Fibroblast of the aortic adventitia (primary cell): Measurements from ENCODE around the gene ESR1. TPM values are rescaled to one million over a fixed set of nuclear protein-coding genes. Genes with fewer than 3 reads are reported as not detected.

Experiments
- DNase-seq: peaks from one replicate; pipeline ENCODE4 v3.0.0-alpha.2; 2010; ENCODE audit warnings: low read depth
- H3K4me3 ChIP-seq: 2 replicates; pipeline ENCODE4 v1.5.1; 2011; ENCODE audit warnings: low read depth, mild to moderate bottlenecking, control low read depth, low read length, moderate library complexity
- total RNA-seq: library from RNA; depleted of rRNA; stranded (reverse); fragments of >200 nt; gene quantifications from 2 replicates; pipeline ENCODE4 v1.2.3, GENCODE V29; 2012; ENCODE audit warnings: low replicate concordance
- TF ChIP-seq, protein P1 (sequence below): IDR thresholded peaks from 2 replicates; pipeline ENCODE4 v1.5.1; 2011; ENCODE audit warnings: mild to moderate bottlenecking, low read length, control low read depth, inconsistent platforms; ENCODE audit not compliant: insufficient read depth

Gene ESR1
- total RNA-seq, 1 donor = 2.7 TPM

DNA sequence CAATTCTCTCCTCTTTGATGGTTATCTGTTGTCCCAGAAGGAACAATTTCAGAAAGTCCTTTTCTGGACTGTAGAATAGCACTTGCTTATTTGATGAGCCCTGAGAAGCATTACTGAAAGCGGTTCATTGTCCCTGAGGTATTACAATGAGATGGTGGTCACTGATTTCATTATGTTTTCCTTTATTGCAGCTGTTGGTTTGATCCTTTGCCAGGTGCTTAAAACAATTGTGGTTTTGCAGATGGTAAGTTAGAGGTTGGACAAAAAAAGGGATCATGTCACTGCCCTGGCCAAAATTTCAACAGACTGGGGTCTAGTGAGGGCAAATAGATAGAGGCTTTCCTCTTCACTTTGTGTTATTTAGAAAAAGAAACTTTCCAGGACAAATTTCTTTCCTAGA lies 61.9 kb downstream of the ESR1 start:
- TF ChIP-seq, protein P1, sequence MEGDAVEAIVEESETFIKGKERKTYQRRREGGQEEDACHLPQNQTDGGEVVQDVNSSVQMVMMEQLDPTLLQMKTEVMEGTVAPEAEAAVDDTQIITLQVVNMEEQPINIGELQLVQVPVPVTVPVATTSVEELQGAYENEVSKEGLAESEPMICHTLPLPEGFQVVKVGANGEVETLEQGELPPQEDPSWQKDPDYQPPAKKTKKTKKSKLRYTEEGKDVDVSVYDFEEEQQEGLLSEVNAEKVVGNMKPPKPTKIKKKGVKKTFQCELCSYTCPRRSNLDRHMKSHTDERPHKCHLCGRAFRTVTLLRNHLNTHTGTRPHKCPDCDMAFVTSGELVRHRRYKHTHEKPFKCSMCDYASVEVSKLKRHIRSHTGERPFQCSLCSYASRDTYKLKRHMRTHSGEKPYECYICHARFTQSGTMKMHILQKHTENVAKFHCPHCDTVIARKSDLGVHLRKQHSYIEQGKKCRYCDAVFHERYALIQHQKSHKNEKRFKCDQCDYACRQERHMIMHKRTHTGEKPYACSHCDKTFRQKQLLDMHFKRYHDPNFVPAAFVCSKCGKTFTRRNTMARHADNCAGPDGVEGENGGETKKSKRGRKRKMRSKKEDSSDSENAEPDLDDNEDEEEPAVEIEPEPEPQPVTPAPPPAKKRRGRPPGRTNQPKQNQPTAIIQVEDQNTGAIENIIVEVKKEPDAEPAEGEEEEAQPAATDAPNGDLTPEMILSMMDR = no peak
- DNase-seq = peak; percentile 81
- H3K4me3 ChIP-seq = no peak overlapping the region

DNA sequence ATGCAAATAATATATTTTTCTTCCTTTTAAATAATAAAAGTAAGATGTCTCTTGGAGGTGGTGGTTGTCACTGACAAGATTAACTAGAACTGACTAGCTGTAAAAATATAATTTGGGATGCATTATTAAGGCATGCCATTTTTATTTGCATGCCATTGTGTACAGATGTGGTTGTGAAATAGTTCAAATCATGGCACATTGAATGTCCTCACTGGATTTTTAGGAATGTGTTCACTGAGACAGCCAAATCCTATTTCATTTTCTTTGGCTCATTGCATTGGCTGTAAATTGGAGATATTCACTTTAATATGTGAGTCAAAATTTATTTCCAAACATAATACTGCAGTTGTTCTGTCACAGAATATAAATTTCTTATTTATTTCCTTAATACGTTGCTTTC lies 62.3 kb downstream of the ESR1 start:
- no peak overlapping the region for H3K4me3 ChIP-seq
- TF ChIP-seq, protein P1 = no peak
- peak; percentile 83 for DNase-seq

DNA sequence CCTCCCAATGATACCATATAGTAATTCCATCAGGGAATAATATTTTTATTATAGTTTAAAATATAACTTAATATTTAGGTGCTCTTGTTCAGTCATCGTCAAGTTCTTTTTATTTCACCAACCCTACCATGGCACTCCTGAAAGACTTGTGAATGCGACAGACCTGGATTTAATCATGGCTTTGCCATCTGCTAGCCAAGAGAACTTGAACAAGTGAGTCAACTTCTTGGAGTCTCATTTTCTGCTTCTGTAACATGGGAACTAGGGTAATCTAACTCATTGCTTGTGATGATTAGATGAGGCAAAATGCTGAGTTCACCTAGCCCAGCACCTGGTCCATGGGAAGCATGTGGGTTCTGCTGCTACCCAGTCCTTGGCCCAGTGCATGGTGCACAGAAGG lies 62.9 kb downstream of the ESR1 start:
- peak; percentile 8 for DNase-seq

DNA sequence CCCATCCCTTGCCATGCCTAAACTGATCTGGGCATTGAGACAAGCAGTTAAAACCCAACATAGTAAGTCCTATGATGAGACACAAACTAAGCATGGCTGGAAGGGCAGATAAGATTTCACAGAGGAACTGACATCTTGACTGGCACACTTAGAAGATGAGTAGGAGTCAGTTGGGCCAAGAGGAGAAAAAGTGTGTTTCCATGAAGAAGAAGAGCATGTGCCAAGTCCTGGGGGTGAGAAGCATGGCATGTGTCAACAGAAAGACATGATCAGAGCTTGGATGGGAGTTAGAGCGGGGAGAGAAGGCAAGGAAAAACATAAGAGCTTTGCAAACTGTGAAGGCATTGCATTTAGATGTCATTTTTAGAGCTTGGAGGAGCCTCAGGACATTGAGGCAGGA lies 68.0 kb downstream of the ESR1 start:
- H3K4me3 ChIP-seq = no peak overlapping the region
- DNase-seq = no peak
- TF ChIP-seq, protein P1 = no peak

More for the DNA sequence above, 62.9 kb downstream of the ESR1 start:
- TF ChIP-seq, protein P1 = no peak
- H3K4me3 ChIP-seq = no peak overlapping the region

DNA sequence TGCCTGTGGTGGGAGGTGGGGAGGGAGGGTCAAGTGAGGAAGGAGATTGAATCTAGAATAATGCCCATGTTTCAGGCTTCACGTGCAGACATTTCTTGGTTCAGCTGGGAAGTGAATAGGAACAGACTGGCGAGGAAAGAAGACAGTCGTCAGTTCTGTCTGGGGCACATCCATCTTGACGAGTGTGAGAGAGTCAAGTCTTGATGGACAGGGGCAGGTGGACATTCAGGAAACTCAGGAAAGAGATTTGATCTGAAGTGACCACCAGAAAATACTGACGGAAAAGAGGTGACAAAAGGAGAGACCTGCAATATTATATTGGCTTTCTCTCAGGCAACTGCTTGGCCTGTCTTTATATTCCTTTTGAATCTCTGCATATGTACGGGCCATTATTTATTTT lies 68.6 kb downstream of the ESR1 start:
- no peak for DNase-seq
- H3K4me3 ChIP-seq = no peak overlapping the region

DNA sequence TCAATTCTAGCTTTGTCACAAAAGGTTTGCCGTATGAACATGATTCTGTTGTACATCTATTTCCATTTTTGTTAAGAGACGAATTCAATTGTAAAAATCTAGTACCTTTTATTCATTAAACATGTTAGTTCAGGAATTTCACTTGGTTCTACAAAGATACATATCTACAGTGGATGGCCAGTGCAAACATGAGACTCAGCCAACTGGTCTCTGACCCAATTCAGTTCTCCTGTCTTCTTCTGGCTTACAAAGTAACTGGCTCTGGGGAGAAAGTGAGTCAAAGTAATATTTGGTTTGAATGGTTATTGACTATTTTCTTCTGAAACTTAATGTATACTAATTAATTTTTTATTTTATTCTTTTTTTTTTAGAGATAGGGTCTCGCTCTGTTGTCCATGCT lies 70.0 kb downstream of the ESR1 start:
- no peak for DNase-seq
- H3K4me3 ChIP-seq = no peak overlapping the region

More for the DNA sequence above, 68.6 kb downstream of the ESR1 start:
- TF ChIP-seq, protein P1 = no peak

DNA sequence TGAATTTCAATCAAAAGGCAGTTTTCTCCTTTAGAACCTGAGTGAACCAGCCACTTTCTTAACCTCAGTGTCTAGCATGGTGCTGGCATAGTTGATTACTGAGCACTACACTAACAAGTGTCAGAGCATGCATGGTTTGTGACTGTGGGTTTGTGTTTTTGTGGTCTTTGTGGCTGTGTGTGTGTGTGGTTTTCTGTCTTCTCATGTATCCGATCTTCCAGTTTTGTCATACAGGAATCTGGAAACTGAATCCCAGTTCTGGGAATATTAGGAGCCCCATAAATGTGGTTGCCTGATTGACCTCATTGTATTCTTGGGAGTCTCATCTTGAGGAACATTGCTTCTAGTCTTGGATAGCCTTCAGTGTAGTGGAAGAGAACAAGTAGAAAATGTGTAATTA lies 73.7 kb downstream of the ESR1 start:
- TF ChIP-seq, protein P1 = no peak
- H3K4me3 ChIP-seq = no peak overlapping the region
- no peak for DNase-seq

More for the DNA sequence above, 70.0 kb downstream of the ESR1 start:
- TF ChIP-seq, protein P1 = no peak
